GM12801 (cell line): ENCODE results near the gene KRTAP3-2.

Experiments used
- TF ChIP-seq, protein P1 (sequence below): IDR thresholded peaks from one replicate; pipeline ENCODE4 v1.5.1; 2011; ENCODE audit warnings: control low read depth; ENCODE audit not compliant: insufficient read length; ENCODE audit errors: extremely low read depth

The KRTAP3-2 gene

GRCh38 chr17:40952661-40953060 lies 47.0 kb downstream of the KRTAP3-2 start:
- TF ChIP-seq, protein P1, sequence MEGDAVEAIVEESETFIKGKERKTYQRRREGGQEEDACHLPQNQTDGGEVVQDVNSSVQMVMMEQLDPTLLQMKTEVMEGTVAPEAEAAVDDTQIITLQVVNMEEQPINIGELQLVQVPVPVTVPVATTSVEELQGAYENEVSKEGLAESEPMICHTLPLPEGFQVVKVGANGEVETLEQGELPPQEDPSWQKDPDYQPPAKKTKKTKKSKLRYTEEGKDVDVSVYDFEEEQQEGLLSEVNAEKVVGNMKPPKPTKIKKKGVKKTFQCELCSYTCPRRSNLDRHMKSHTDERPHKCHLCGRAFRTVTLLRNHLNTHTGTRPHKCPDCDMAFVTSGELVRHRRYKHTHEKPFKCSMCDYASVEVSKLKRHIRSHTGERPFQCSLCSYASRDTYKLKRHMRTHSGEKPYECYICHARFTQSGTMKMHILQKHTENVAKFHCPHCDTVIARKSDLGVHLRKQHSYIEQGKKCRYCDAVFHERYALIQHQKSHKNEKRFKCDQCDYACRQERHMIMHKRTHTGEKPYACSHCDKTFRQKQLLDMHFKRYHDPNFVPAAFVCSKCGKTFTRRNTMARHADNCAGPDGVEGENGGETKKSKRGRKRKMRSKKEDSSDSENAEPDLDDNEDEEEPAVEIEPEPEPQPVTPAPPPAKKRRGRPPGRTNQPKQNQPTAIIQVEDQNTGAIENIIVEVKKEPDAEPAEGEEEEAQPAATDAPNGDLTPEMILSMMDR, result no peak

DNA sequence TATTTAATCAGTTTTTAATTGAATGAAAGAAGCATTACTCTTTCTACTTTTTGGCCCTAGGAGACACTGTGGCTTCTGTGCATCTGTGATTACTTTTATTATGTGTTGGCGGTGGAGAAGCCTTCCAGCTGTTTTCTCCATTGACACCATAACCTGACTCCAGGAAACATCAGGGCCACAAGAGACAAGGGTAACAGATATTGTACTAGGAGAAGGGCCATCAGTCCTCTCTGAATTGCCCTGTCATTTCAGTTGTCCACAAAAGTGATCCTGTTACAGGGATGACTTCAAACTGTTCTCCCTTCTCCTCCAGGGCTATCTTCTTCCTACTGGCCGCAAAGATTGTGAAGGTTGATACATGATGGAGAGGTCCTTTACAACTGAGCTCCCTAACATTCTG lies 47.6 kb downstream of the KRTAP3-2 start:
- TF ChIP-seq, protein P1, result no peak

GRCh38 chr17:40951011-40951622 lies 48.6 kb downstream of the KRTAP3-2 start:
- TF ChIP-seq, protein P1, result no peak

GRCh38 chr17:40950176-40950575 lies 49.5 kb downstream of the KRTAP3-2 start:
- TF ChIP-seq, protein P1, result no peak

- TF ChIP-seq, protein P1, result no peak
Observed at GRCh38 chr17:40949418-40949817, 50.3 kb downstream of the KRTAP3-2 start.
